Parathyroid adenoma (tissue), 2 donors: Measurements from ENCODE around the gene TMEM25.
"Not testable (repeated sequence)": the region's sequence is repeated elsewhere in the genome, so short reads cannot be mapped to it uniquely, and the experiment has no call there.

Source experiments
- H2AFZ ChIP-seq: fragments of 300-600 bp; sonication (generic); one replicate; pipeline ENCODE4 v1.7.0; 2017; ENCODE audit warnings: antibody characterized with exemption, mild to moderate bottlenecking
- H3K27ac ChIP-seq: fragments of 300-600 bp; sonication (generic); one replicate; pipeline ENCODE4 v1.7.0; 2017
- H3K27me3 ChIP-seq: fragments of 300-600 bp; sonication (generic); one replicate; pipeline ENCODE4 v1.7.0; 2017; ENCODE audit warnings: low read length; ENCODE audit not compliant: control insufficient read depth, insufficient read depth
- H3K36me3 ChIP-seq: fragments of 300-600 bp; sonication (generic); one replicate; pipeline ENCODE4 v1.7.0; 2017; ENCODE audit warnings: low read length; ENCODE audit not compliant: control insufficient read depth, insufficient read depth
- H3K4me1 ChIP-seq: fragments of 300-600 bp; sonication (generic); one replicate; pipeline ENCODE4 v1.7.0; 2017; ENCODE audit warnings: control low read depth
- H3K4me2 ChIP-seq: fragments of 300-600 bp; sonication (generic); one replicate; pipeline ENCODE4 v1.7.0; 2017; ENCODE audit warnings: low read length
- H3K4me3 ChIP-seq: fragments of 300-600 bp; sonication (generic); one replicate; pipeline ENCODE4 v1.7.0; 2017; ENCODE audit warnings: low read depth, low read length
- H3K79me2 ChIP-seq: fragments of 300-600 bp; sonication (generic); one replicate; pipeline ENCODE4 v1.7.0; 2017; ENCODE audit warnings: control low read depth
- H3K9ac ChIP-seq: fragments of 300-600 bp; sonication (generic); one replicate; pipeline ENCODE4 v1.7.0; 2017; ENCODE audit warnings: mild to moderate bottlenecking
- H3K9me3 ChIP-seq: fragments of 300-600 bp; sonication (generic); one replicate; pipeline ENCODE4 v1.7.0; 2017; ENCODE audit warnings: low read length; ENCODE audit not compliant: control insufficient read depth
- CTCF ChIP-seq: fragments of 300-600 bp; sonication (generic); IDR thresholded peaks from one replicate; pipeline ENCODE4 v1.7.0; 2017; ENCODE audit warnings: antibody characterized with exemption, mild to moderate bottlenecking
- donor health status: primary hyperparathyroidism.

Gene TMEM25

GRCh38 chr11:118574636-118575035 is 43.6 kb downstream of the TMEM25 start:
- Histone ChIP-seq H3K4me1 (peaks cover 3% of the 10 kb centered on the region), H3K27ac (no peak overlapping the region), H3K36me3 (no peaks in the 10 kb centered on the region), H3K27me3 (no peaks in the 10 kb centered on the region), H3K4me3 (no peak overlapping the region), H2AFZ (no peak overlapping the region), H3K9ac (no peak overlapping the region), H3K79me2 (peaks cover 31% of the 10 kb centered on the region), H3K4me2 (no peak overlapping the region), H3K9me3 (no peaks in the 10 kb centered on the region)
- no peak for TF ChIP-seq CTCF

GRCh38 chr11:118577995-118578394 is 47.0 kb downstream of the TMEM25 start:
- H2AFZ ChIP-seq, H3K9ac ChIP-seq, H3K9me3 ChIP-seq, H3K36me3 ChIP-seq, H3K4me1 ChIP-seq, H3K27ac ChIP-seq, H3K27me3 ChIP-seq, H3K4me2 ChIP-seq, H3K4me3 ChIP-seq: not testable (repeated sequence)
- H3K79me2 ChIP-seq = peaks cover 32% of the 10 kb centered on the region

GRCh38 chr11:118581057-118581456 is 50.1 kb downstream of the TMEM25 start:
- Histone ChIP-seq H3K9ac (no peak overlapping the region), H3K27ac (no peak overlapping the region), H3K4me3 (no peak overlapping the region), H3K4me1 (no peaks in the 10 kb centered on the region), H3K4me2 (no peak overlapping the region), H2AFZ (no peak overlapping the region), H3K79me2 (peaks cover 16% of the 10 kb centered on the region), H3K27me3 (no peaks in the 10 kb centered on the region), H3K9me3 (no peaks in the 10 kb centered on the region), H3K36me3 (no peaks in the 10 kb centered on the region)
- no peak for TF ChIP-seq CTCF
